PC-3 (cell line): ENCODE measurements around the gene CNTNAP2.

ENCODE experiments used
- EZH2 ChIP-seq: fragments of 300-600 bp; sonication (generic); IDR thresholded peaks from one replicate; pipeline ENCODE4 v1.6.1; 2017; ENCODE audit warnings: antibody characterized with exemption, mild to moderate bottlenecking, low read length; ENCODE audit not compliant: unreplicated experiment
- TF ChIP-seq, protein P1 (sequence below): fragments of 300-600 bp; sonication (generic); conservative IDR thresholded peaks from 2 replicates; pipeline ENCODE4 v1.5.1; 2017; ENCODE audit warnings: antibody characterized with exemption, low read depth, mild to moderate bottlenecking, low read length

DNA sequence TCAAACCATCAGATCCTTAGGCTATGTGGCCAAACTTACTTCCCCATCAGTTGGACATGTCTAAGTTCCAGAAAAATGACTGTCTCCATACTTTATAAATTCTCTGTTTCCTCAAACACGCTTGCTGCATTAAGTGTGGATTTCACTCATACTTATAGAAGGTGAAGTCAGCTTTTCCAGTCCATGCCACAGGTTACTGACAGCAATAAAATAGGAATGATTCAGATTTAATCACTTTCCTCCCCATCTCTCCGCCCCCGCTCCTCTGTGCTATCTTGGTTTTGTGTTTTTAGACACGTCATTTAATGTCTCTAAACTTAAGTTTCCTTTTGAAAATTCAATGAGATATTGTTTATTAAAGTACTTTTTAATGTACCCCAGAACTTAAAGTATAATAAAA is 1376.0 kb downstream of the CNTNAP2 start:
- TF ChIP-seq, protein P1, sequence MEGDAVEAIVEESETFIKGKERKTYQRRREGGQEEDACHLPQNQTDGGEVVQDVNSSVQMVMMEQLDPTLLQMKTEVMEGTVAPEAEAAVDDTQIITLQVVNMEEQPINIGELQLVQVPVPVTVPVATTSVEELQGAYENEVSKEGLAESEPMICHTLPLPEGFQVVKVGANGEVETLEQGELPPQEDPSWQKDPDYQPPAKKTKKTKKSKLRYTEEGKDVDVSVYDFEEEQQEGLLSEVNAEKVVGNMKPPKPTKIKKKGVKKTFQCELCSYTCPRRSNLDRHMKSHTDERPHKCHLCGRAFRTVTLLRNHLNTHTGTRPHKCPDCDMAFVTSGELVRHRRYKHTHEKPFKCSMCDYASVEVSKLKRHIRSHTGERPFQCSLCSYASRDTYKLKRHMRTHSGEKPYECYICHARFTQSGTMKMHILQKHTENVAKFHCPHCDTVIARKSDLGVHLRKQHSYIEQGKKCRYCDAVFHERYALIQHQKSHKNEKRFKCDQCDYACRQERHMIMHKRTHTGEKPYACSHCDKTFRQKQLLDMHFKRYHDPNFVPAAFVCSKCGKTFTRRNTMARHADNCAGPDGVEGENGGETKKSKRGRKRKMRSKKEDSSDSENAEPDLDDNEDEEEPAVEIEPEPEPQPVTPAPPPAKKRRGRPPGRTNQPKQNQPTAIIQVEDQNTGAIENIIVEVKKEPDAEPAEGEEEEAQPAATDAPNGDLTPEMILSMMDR: no peak
- TF ChIP-seq EZH2: no peak
